ENCODE measurements around the gene MCCC1.
A peak's percentile ranks its signal among the peaks of the same experiment; 100 is the strongest.
"Not testable (repeated sequence)": the region's sequence is repeated elsewhere in the genome, so short reads cannot be mapped to it uniquely, and the experiment has no call there.

The MCCC1 gene

GRCh38 chr3:183099026-183099837 lies at the start of gene MCCC1:
MCCC1 (minus strand) TSS chr3:183099496; CDS start chr3:183099440, 56 bp downstream.
- DNase-seq, result peak; percentile 96

DNA sequence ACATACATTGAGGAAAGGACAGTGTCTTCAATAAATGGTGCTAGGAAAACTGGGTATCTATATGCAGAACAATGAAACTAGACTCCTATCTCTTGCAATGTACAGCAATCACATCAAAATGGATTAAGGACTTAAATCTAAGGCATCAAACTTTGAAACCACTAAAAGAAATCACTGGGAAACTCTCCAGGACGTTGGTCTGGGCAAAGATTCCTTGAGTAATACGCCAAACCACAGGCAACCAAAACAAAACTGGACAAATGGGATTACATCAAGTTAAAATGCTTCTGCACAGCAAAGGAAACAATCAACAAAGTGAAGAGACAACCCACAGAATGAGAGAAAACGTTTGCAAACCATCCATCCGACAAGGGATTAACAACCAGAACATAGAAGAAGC lies 48.8 kb upstream of the MCCC1 start:
- no peak for DNase-seq

GRCh38 chr3:183144363-183144762 lies 45.1 kb upstream of the MCCC1 start:
- DNase-seq, result no peak

DNA sequence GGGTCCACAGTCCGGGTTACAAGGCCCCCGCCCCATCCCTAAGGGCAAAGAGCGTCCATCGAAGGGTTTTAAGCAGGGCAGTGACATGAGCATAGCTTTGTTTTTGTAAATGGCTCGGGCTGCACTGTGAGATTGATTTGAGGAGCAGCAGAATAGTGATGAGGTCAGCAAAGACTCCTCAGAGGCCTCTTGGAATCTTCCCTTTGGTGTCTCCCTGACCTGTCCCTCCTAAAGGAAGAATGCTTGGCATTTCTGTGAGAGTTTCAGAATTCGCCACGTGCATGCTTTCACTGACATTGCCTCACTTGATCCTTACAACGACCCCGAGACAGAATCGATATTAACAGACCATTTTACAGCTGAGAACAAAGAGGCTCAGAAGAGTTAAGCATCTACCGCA lies 42.9 kb upstream of the MCCC1 start:
- DNase-seq, result no peak

DNA sequence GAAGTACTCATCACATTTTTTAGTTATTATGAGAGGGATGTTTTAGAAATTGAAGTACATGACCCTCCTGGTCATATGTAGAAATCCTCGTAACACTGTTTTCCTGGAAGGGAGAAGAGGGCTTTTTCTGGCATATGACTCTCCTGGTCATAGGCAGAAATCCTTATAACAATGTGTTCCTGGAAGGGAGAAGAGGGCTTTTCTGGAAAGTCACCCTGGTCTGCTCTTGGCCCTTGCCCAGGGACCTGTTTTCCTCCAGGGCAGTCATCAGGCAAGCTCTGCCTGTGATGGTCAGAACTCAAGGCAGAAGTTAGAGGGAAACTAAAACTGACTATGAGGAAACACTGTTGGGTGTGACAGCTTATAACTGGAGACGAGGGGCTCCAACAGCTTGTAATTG lies 35.5 kb upstream of the MCCC1 start:
- no peak for DNase-seq

DNA sequence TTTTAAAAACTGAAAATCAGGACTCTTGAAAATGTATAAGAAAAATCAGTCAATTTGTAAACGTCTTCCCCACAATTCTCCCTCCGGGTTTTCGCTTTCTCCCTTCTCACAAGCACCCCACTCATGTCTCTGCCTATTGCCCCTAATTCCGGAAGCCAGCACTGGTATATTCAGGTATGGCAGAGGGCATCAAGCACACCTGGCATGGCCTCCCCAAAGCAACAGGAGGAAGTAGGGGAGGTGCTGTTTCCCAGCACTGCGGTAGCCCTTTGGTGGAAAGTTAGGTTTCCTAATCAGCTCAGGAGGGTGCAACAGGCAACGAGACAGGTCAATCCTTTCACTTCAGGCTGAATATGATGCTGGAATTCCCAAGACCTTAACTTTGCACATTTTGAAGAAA lies 33.1 kb upstream of the MCCC1 start:
- no peak for DNase-seq

- DNase-seq, result no peak
Observed at GRCh38 chr3:183131735-183132134, 32.4 kb upstream of the MCCC1 start.

GRCh38 chr3:183131186-183131725 lies 32.0 kb upstream of the MCCC1 start:
- no peak for DNase-seq

- no peak for DNase-seq
Observed at GRCh38 chr3:183129243-183129642, 29.9 kb upstream of the MCCC1 start.

DNA sequence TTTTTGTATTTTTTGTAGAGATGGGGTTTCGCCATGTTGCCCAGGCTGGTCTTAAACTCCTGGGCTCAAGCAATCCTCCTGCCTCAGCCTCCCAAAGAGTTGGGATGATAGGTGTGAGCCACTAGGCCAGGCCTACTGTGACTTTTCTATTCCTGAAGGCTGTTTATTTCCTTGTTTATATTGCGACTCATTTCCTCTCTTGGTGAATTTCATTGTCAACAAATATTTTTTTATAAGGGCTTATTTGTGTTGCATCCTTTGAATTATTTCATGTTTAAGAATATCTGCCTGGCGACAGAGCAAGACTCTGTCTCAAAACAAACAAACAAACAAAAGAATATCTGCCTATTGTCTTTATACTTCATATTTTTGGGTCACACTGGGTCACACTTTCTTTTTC lies 29.4 kb upstream of the MCCC1 start:
- DNase-seq, result no peak

DNA sequence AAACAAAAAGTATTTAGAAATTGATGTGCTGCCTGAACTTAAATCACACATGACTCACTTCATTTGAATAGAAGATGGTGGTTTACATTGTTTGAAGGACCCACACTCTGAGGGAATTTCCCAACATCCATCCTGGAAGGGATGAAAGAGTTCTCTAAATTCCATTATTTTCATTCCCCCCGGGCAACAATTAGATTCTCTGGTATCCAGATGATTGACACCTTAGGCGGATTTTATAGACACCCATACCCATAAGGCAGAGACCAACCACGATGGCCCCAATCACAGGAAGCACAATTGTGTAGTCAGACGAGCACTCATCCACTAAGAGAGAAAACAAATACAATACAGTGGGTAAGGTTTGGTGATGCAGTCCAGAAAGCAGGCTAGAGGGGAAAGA lies 24.6 kb upstream of the MCCC1 start:
- no peak for DNase-seq

DNA sequence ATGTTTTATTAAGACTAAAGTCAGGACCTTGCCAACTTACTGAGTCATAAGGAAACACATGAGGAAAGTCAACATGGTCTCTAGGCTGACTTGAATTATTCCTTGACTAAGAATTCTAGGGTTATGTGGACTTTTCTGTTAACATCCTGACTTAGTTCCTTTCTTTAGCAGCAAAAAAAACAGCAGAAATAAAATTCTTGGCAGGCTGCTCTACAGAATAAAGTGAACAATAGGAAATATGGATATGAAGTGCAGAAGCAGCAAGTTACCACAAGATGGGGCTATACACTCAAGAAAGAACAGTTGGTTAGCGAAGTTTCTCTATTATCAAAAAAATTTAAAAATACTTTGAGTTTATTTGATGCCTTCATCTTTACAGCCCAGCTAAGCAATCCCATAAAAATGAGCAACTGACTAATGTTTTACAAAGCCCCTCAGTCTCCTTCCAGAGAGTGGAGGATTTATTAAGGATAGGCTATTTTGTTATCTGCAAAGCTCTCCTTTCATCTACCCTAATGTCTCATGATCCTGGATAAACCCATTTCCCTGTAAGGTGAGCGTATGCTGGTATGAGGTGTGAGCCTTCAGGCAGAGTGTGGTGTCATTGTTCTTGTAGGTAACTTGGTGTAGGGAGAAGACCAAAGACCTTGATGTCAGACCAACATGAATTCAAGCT lies 23.1 kb upstream of the MCCC1 start:
- no peak for DNase-seq

- no peak for DNase-seq
Observed at GRCh38 chr3:183120538-183121215, 21.4 kb upstream of the MCCC1 start.

DNA sequence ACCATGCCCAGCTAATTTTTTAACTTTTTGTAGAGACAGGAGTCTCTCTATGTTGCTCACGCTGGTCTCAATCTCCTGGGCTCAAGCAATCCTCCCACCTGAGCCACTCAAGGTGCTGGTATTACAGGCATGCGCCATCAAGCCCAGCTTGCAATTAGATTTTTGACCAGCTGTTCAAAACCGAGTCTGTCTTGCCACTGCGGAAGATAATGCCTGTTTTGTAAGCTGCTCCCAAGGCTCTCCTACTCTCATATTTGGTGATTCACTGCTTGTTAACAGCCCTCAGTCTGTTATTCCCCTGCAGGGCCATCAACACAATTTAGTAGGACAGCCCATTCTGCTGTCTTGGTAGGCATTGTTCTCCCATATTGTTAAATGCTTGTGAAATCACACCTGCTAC lies 17.8 kb upstream of the MCCC1 start:
- no peak for DNase-seq

- no peak for DNase-seq
Observed at GRCh38 chr3:183116025-183116614, 16.8 kb upstream of the MCCC1 start.

DNA sequence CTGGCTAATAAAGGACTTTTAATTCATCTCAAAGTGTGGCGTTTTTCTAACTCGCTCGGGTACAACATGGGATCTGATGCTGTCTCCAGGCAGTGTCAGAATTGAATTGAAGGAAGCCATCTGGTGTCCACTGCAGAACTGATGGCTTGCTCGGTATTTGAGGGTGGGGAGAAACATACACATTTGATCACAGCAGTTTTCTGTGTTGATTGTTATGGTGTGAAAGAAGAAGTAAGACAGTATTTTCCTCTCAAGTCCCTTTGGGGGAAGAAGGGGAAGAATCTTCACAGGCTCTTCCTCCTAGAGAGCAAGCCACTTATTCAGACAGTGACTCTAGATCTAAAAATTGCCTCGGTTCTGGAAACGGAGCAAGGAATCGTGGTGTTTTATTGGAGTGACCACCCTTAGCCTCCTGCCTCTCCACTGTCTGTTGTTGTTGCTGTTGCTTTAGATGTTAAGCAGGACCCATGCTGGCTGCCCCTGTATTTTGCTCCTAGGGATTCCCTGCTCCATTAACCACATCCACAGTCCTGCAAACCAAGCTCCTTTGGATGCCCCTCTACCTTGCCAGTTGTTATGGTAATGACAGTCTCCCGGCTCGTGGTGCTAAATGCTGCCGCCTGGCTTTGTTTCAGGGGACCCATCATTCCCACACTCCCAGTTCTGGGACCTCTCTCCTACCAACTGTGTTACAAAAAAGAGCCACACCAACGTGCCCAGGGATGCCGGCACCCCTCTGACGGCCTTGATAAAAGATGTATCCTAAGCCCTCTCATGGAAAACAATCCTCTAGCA lies 15.3 kb upstream of the MCCC1 start:
- no peak for DNase-seq

DNA sequence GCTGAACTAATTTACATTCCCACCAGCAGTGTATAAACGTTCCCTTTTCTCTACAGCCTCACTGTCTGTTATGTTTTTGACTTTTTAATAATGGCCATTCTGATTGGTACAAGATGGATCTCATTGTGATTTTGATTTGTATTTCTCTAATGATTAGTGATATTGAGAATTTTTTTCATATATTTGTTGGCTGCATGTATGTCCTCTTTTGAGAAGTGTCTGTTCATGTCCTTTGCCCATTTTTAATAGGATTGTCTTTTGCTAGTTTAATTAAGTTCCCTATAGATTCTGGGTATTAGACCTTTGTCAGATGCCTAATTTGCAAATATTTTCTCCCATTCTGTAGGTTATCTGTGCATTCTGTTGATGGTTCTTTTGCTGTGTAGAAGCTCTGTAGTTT lies 10.6 kb upstream of the MCCC1 start:
- not testable (repeated sequence) for DNase-seq

DNA sequence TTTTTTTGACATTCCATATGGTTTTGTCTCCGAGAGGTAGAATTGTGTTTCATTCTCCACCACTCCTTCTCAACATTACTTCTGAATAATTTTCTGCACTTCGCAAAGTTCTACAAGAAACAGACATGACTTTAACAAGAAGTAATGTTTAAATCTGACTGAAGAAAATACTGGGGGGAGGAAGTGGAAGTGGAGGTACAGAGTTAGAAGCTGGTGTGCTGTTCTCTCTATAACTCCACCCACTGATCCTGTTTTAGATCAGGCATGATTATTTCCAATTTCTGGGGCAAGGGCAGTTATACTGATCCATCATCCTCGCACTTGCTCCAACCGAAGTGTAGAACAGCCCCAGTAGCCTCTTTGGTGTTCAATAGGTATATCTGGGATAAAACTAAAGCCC lies 9.2 kb upstream of the MCCC1 start:
- no peak for DNase-seq

DNA sequence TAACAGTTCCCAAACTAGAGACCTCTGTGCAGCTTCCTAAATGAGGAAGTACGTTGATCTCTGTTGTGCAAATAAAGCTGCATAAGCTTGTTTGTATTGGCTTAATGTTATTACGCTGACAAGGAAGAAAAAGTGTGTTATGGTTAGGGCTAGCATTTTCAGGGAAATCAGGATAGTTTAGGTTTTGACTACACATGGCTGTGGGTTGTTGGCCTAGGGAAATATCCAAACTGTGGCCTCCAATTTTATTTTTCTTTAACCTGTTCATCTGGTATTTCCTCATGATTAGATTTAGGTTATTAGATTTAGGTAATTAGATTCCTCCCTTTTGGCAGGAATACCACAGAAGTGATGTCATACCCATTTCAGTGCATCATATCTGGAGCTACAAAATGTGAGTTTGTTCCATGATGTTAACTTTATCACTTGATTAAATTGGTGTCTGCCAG lies 8.7 kb upstream of the MCCC1 start:
- DNase-seq, result no peak

DNA sequence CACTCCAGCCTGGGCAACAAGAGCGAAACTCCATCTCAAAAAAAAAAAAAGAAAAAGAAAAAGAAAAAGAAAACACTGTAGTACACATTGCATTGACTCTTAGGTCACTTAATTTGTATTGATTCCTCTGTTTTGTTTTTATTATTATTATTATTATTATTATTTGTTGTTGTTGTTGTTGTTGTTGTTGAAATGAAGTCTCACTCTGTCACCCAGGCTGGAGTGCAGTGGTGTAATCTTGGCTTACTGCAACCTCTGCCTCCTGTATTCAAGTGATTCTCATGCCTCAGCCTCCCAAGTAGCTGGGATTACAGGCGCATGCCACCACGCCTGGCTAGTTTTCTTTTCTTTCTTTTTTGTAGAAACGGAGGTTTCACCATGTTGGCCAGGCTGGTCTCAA lies 8.1 kb upstream of the MCCC1 start:
- DNase-seq, result not testable (repeated sequence)

- DNase-seq, result no peak
Observed at GRCh38 chr3:183106635-183107034, 7.3 kb upstream of the MCCC1 start.

DNA sequence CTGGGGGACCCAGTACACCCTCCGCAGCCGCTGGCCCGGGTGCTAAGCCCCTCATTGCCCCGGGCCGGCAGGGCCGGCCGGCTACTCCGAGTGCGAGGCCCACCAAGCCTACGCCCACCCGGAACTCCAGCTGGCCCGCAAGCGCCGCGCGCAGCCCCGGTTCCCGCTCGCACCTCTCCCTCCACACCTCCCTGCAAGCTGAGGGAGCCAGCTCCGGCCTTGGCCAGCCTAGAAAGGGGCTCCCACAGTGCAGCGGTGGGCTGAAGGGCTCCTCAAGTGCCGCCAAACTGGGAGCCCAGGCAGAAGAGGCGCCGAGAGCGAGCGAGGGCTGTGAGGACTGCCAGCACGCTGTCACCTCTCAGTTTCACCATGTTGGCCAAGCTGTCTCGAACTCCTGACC lies 4.7 kb upstream of the MCCC1 start:
- not testable (repeated sequence) for DNase-seq

All from amniotic stem cell (primary cell).